HG03520 (cell line): Measurements from ENCODE around the gene ITGA11.
"Not testable (repeated sequence)": the region's sequence is repeated elsewhere in the genome, so short reads cannot be mapped to it uniquely, and the experiment has no call there.

Source experiments
- ATAC-seq: cut with Tn5 transposase; IDR thresholded peaks from one replicate; pipeline ENCODE4 v1.9.1; 2021; ENCODE audit warnings: mild to moderate bottlenecking, moderate library complexity; ENCODE audit not compliant: unreplicated experiment

ITGA11 gene

DNA sequence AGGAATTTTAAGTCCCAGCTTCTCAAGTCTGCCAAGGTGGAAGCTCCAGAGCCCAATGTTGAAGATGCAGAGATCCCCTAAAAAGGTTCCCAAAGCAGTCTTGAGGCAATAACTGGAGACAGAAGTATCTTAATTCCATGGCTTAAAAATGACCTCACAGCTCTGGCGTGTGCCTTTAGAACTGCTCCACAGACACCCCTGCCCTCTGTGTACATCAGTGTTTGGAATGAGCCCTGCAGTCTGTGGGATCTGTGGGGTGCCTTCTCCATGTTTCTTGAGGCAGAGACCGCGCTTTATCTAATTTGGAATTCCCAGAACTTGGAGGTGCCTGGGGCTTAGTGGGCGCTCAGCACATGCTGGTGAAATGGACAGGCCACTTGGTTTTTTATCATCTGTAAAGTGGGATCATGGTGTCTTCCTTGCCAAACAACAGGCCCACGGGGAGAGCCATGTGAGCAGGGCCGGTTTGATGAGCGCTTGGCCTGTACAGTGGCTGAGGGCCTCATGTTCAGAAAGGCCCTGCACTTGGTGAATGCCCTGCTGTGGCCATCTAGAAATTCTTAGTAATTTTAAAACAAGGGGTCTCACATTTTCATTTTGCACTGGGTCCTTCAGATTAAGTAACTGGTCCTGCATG, 7.1 kb downstream of the ITGA11 start:
- ATAC-seq: no peak

DNA sequence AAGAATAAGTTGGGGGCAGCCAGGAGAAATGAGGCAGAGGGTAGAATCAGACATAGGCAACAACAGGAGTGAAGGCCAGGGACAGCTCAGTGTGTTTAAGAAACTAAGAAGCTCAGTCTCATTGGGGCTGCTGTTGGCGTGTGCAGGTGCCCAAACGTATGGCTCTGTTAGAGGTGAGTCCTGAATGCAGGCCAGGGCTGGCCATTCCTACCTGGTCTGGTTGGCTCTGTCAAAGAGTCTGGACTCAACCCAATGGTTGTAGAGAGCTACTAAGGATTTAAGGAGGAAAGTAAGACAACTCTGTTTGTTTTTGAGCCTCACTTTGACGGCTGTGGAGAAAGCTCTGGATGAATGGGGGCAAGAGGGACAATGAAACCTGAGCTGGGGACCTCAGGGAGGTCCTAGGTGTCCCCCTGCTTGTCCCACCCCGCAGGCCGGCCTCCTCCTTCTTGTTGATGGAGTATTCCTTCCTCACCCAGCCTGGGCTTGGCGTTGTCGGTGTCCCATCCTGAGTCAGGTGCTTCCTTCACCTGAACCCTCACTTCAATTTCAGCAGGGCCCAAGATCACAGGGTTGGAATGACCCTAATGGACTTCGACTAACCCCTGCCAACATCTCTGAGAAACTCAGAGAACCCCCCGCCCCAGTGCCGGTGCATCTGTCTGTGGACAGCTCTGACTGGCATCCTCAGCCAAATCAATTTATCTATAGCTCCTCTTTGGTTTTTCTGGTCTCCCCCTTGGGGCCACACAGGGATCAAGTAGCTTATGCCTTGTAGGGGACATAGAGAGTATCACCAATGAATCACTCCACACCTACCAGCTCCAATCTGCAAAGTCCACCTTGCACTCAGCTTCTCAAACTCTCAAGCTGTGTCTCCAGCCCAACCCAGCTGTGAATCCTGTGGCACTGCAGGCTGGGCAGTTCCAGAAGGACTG, 8.3 kb downstream of the ITGA11 start:
- ATAC-seq: no peak

DNA sequence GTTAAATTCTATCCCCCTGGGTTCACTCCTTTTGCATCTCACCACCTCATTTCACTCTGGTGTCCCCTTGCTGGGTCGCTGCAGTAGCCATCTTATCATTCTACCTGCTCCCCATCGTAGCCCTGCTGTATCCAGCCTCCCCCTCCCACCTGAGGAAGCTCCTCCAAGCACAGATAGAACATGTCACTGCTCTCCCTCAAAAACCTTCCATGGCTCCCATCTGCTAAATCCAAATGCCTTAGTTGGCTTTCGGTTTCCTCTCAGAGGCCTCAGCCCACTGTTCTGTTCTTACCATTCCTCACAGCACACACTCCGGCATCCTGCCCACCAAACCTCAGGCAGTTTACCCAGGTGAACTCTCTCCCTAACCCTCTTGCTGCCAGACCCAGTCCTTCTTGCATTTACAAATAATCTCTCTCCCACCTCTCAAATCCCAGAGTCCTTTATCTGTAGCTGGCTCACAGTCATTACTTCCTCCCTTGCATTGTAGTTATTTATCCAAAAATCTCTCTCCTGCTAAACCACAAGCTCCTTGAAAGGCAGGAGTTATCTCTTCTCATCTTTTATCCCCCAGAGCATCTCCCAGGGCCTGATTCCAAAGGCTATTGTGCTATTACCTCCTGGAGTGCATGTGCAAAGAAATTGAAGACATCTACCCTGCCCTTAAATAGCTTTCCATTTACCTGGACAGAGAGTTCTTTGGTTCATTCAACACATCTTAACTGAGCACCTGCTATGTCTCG, 9.4 kb downstream of the ITGA11 start:
- ATAC-seq: not testable (repeated sequence)

DNA sequence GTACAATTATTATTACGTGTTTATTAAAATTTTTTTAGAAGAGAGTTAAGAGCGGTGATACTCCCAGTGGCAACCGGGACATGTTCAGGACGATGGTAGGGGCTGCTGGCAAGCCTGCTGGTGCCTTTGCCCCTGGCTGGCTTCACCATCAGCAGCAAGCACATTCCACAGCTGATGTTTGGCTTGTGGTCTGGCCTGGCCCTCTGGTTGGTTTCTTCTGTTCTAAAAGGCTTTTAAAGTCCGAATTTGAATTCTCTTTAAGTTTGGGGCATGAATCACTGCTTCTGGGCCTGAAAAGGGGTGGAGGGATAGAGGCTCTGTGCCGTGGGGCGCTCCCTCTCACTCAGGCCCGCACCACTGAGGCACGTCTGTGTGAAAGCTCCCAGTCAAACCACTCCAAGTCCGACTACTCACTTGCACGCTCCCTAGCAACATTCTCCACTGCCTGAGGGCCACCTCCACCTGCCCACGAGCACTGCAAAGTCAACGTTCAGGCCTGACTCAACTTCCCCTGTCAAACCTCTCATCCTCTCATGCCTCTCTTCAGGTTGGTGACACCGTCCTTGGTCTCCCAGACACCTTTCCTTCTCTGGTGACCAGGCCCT, 10.1 kb downstream of the ITGA11 start:
- no peak for ATAC-seq

DNA sequence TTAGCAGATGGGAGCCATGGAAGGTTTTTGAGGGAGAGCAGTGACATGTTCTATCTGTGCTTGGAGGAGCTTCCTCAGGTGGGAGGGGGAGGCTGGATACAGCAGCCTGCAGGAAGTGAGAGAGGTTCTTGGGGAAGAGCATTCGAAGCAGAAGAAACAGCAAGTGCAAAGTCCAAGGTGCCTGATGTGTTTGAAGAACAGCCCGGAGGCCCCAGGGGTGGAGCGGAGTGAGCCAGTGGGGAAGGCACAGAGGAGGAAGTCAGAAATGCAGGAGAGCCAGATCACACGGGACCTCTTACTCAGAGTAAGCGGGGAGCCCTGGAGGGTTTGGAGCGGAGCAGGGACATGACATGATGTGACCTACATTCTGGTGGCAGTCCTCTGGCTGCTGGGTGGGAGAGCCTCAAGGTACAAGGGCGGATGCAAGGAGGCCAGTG, 10.8 kb downstream of the ITGA11 start:
- ATAC-seq: no peak

DNA sequence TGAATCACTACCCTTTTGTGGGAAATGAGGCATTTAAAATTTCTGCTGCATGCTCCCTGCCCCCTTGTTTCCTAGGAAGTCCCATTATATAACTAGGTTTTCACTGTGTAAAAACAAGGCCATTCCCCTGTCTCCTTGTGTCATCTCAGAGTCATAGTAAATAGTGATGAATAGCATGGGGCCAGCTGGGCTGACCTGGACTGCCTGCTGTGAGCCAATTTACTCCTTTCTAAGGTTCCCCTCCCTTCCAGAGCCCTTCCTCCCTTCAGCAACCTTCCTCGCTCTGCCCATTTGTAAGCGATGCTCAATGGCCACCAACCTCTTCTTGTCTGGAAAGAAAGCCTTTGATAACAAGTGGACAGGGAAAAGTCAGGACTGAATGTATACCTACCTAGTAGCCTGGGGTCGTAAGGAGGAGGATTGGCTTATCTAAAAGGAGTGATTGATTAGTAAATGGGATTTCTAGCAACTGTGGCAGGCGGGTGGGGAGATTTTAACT, 11.7 kb downstream of the ITGA11 start:
- no peak for ATAC-seq

DNA sequence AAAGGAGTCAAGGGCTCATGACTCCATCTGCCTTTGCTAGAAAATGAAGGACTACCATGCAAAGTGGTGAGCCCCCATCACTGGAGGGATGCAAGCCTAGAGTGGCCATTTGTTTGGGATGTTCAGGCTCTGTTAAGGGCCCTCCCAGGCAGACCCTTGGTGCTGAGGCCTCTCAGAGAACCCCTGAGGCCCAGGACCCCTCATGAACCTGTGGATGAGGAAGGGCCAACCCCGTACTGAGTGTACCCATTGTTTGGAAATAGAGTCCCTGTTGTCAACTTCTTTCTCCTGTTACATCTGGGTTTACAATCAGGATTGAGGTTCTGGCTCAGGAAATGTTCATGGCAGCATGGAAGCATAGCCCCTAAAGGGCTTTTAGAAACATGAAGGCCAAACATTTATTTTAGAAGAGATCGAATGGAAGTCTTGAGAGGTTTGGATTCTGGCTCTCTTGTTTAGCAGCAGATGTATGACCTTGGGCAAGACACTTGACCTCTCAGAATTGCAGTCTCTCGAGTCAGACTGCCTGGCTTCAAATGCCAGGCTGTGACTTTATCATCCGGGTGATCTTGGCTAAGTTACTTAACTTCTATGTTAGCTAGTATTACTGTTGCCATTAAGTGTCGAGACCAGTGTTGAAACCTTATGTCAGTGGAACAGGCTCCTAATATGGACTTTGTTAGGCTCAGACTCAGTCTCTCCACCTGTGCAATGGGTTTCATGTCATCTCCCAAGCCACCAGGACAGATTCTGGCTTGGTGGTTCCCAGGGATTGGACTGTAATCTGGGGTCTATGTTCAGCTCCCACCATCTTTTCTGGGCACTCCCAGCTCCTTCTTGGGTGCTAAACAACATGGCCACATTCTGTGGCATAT, 12.4 kb downstream of the ITGA11 start:
- ATAC-seq: no peak

DNA sequence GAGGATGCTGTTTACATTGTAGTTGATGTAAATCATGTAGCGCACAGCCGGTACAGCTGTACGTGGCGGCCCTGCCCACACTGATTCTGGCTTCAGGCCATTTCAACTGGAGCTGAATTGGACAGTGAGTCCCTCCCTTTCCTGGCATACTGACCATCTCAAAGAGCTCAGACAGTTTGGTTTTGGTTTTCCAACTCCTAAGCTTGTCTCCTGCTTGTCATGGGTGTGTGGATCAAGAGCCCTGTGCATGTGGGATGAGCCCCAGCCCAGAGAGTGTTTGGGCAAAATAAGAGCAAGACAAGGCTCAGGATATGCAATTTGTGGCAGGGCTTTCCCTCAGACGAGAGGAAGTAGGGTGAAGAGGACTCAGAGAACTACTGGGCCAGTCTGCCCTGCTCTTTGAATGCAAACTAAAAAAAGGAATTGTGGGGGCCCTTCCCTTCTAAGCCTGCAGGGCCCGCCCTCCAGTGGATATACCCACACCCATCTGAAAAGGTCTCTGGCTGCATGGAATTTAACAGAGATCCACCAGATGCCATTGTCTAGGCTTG, 13.3 kb downstream of the ITGA11 start:
- ATAC-seq: no peak

DNA sequence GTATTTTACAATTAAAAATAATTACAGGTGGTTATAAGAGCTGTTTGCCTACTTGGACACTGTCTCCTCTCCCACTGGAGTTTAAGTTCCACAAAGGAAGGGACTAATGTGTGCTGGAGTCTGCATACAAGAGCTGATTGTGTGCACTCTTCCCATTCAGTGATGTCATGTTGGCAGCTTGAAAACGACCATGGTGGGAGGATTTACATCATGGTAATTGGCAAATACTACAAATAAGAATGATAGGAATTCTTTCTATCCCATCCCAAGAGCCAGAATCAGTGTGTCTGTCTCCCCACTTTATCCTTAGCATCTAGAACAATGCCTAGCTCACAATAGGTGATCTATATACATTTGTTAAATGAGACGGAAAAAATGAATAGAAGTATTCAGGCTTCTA, 14.1 kb downstream of the ITGA11 start:
- ATAC-seq: no peak

DNA sequence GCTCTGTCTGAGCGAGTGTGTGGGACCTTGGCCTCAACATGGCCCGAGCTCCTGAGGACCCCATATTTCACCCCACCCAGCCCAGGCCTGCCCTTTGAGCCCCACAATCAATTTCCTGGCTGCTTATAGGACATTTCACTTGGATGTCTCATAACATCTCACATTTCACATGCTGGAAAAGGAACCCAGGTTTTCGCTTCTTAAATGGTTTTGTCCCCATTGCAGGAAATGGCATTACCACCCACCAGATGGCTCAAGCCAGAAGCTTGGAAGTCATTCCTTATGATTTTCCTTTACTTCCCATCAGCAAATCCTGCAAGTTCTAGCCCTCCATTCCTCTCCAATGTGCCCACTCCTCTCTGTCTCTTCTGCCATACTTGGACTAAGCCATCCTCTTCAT, 14.9 kb downstream of the ITGA11 start:
- ATAC-seq: no peak

DNA sequence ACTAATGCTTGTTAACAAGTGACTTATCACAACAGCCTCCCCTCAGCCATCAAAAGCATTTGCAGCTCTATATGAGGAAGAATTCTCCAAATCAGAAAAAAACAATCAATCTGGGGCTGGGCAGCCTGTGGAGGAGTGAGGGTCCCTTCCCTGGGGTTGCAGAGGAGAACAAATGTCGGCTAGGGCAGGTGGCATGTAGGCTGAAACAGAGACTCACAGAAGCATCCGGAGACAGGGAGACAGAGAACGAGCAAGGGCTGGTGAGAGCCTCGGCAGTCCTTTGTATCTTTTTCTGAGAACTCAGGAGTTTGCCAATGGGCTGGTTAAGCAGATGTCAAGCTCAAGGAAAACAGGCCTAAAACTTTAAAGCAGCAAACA, 15.8 kb downstream of the ITGA11 start:
- no peak for ATAC-seq

DNA sequence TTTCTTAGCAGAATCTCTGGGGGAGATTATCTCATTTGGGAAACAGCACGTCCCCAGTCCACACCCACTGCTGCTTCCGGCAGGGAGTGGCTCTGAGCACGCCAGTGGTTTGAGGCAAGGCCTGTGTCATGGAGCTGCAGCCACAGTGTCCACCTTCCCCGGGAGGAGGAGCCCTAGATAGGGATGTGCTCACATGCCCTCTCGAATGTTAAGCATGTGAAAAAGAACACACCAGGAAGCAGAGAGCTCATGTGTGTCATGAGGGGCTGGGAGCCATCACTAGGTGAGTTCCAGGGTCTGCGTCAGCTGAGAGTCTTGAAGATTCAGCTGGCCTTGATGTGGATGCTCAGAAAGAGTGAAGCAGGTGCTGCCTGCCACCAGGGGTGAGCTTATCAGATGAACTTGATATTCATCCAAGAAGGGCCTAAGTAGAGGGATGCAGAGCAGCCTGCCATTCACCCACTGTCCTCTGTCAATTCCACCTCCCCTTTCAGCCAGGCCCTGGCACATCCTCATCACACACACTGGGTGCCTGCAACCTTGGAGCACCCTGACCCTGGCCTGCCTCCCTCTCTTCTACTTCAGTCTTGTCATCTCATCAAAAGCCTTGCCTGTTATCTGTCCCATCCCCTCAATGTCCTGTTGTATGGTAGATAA, 16.3 kb downstream of the ITGA11 start:
- no peak for ATAC-seq

DNA sequence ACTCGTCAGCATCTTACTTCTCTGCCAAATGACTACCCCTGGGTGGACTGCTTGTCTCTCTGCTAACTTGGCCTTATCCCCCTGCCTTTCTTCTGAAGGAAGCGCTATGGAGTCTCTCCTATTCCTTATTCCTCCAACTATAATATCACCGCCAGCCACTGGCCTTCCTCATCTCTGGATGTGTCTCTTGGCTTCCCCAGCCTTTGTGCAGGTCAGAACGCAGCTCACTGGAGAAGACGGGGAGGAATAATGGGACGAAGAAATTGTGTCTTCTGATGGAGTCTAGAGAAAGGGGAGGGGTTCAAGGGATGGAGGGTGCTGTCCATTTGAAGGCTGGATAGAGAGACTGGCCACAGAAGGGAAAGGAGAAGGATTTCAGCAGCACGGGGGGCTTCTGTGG, 16.9 kb downstream of the ITGA11 start:
- ATAC-seq: no peak

DNA sequence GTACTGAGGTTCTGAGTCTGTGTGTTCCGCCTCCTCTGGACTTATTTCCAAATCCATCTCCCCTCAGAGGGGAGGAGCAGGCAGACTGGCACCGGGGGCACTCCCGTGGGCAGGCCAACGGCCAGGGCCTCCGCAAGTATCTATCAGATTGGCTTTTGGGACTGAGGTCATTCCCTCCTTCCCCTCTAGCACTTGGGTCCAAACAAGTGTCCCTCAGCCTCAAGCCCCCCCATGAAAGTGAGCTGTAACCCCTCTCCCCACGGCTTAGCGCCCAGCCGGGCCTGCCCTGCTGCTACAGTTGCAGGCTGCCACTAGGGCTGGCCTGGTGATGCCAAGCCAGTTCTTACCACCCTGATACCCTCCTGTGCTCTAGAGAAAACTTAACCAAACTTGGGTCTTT, 17.4 kb downstream of the ITGA11 start:
- no peak for ATAC-seq

DNA sequence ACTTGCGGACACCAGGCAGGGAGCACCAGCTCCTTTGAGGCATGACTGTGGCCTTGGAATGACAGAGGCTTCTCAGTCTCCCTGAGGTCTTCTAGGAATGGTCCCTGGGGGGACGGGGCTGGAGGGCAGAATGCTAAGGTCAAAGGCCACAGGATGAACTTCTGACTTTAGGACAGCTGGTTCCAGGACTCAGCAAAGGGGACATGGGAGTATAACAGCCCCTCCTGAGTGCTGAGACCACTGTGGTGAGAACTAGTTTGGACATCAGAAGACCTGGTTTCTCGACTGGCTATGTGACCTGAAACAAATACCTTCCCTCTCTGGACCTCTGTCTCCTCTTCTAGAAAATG, 17.8 kb downstream of the ITGA11 start:
- no peak for ATAC-seq

DNA sequence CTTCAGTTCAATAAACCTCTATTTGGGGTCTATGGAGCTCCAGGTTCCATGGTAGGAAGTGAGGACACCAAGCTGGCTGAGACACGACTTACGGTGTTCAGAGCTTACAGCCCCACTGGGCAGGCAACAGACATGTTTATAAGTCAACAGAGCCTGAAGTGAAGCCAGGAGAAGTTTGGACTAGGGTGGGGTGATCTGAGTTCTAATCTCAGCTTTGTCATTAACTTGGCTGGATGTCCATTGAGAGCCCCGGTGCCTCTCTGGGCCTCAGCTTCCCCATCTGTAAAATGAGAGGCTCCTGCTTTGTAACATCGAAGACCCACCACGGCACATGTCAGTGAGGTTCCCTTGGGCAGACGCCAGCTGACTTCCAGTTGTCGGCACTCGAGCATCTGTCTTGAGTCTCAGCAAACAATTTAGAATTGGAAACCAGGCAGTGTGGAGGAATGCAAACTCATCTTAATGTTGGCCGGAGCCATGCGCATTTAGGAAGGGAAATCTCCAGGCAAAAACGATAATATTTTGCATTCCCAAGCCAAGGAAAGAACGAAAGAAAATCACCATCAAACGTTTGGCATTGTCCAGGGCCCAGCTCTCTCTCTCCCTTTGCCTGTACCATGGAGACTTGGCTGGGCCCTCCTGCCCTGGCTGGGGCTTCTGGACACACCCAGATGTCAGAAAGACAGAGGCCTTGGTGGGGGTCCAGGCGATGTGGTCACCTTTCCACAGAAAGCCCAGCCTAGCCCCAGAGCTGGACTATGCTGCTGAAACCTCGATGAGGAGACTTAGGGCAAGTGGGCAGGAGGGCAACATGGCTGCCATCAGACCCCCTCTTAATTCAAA, 18.4 kb downstream of the ITGA11 start:
- no peak for ATAC-seq

DNA sequence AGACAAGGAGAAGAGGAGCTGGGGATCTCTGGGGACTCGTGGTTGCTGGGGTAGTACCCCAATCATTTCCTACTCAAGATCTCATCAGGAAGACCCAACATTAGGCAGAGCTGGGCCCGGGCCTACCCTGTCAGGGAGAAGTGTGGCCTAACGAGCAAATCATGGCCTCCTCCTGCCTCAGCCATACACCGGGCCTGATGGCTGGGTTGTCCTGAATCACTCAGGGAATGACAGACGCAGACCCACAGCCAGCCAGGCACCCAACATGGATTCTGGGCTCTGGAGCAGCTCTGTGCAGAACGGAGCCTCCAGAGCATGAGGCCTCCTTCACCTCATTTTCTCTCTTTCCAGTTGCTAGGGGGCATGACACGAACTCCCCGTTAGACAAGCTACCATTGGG, 19.7 kb downstream of the ITGA11 start:
- ATAC-seq: no peak

DNA sequence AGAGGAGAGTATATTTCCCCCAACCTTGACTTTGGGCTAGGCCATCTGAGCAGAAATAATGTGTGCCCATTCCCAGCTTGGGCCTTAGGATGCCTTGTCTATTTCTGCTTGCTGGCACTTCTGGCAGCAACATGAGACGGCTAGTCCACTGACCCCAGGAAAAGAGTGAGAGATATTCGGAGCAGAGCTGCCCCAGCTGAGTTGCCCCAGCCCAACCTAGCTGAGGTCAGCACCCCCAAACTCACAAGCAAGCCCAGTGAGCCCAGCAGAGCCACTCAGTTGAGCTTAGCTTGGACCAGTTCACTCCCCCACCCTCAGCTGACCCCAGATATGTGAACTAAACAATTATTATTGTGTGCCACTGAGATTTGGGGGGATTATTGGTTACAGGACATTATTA, 20.2 kb downstream of the ITGA11 start:
- ATAC-seq: no peak

DNA sequence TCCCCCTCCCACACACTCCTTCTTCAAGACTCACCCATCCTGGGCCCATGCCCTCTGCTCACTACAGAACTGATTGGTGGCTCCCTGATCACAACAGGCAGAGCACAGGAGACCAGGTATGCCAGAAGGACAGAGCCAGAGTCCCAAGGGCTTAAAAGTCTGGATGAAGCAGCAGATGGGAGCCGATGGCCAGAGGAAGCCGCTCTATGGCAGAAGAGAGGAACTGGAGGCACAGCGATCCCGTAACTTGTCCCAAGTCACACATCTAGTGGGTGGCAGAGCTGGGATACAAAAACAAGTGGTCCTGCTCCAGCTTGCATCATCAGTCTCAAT, 20.7 kb downstream of the ITGA11 start:
- no peak for ATAC-seq
